Osteoblast (primary cell): ENCODE data around the gene DNER. TPM values are rescaled to one million over a fixed set of nuclear protein-coding genes. Genes with fewer than 3 reads are reported as not detected.
"Not testable (repeated sequence)": the region's sequence is repeated elsewhere in the genome, so short reads cannot be mapped to it uniquely, and the experiment has no call there.

ENCODE experiments used
- DNase-seq: peaks from one replicate; pipeline ENCODE4 v3.0.0; 2011; ENCODE audit warnings: low spot score, mixed read lengths; ENCODE audit not compliant: insufficient read length; ENCODE audit errors: missing footprints
- H2AFZ ChIP-seq: 2 replicates; pipeline ENCODE4 v1.6.0; 2011; ENCODE audit warnings: mild to moderate bottlenecking, low read length
- H3K27ac ChIP-seq: 2 replicates; pipeline ENCODE4 v1.5.1; 2011; ENCODE audit warnings: mild to moderate bottlenecking, low read depth, low read length, moderate library complexity
- H3K27me3 ChIP-seq: 2 replicates; pipeline ENCODE4 v1.6.0; 2012; ENCODE audit warnings: mild to moderate bottlenecking, control low read depth, inconsistent platforms, low read length, moderate library complexity; ENCODE audit not compliant: insufficient read depth
- H3K36me3 ChIP-seq: 2 replicates; pipeline ENCODE4 v1.5.1; 2011; ENCODE audit warnings: mild to moderate bottlenecking, low read length, control low read depth, moderate library complexity; ENCODE audit not compliant: insufficient read depth
- H3K4me1 ChIP-seq: 2 replicates; pipeline ENCODE4 v1.5.1; 2011; ENCODE audit warnings: mild to moderate bottlenecking, low read length, control low read depth, moderate library complexity; ENCODE audit not compliant: insufficient read depth
- H3K4me2 ChIP-seq: 2 replicates; pipeline ENCODE4 v1.6.0; 2011; ENCODE audit warnings: mild to moderate bottlenecking, low read length; ENCODE audit not compliant: insufficient read depth
- H3K4me3 ChIP-seq: fragments of 200-600 bp; sonication (generic); 3 replicates; pipeline ENCODE4 v1.5.1; 2012; ENCODE audit warnings: mild to moderate bottlenecking, low read length, inconsistent platforms; ENCODE audit not compliant: insufficient read depth
- H3K79me2 ChIP-seq: 2 replicates; pipeline ENCODE4 v1.6.0; 2012; ENCODE audit warnings: mild to moderate bottlenecking, low read length, control low read depth, inconsistent platforms; ENCODE audit not compliant: insufficient read depth
- H3K9me3 ChIP-seq: 2 replicates; pipeline ENCODE4 v1.5.1; 2011; ENCODE audit warnings: low read depth, low read length, control low read depth
- H4K20me1 ChIP-seq: 2 replicates; pipeline ENCODE4 v1.6.0; 2012; ENCODE audit warnings: mild to moderate bottlenecking, low read length, control low read depth; ENCODE audit not compliant: insufficient read depth
- CTCF ChIP-seq: IDR thresholded peaks from 2 replicates; pipeline ENCODE4 v1.5.1; 2011; ENCODE audit warnings: mild to moderate bottlenecking, low read depth, low read length, moderate library complexity; ENCODE audit errors: extremely low read depth
- total RNA-seq: library from RNA; depleted of rRNA; stranded (reverse); fragments of >200 nt; gene quantifications from 2 replicates; pipeline ENCODE4 v1.2.3, GENCODE V29; 2012

Gene DNER
- total RNA-seq, 1 donor: 0.36 TPM

GRCh38 chr2:229749779-229750178 is 35.4 kb upstream of the DNER start:
- no peaks in the 10 kb centered on the region for H4K20me1 ChIP-seq
- H3K79me2 ChIP-seq: no peaks in the 10 kb centered on the region
- H3K9me3 ChIP-seq: no peaks in the 10 kb centered on the region
- no peak overlapping the region for H2AFZ ChIP-seq
- DNase-seq: no peak
- no peak overlapping the region for H3K4me2 ChIP-seq
- no peak for TF ChIP-seq CTCF
- no peaks in the 10 kb centered on the region for H3K27me3 ChIP-seq
- H3K36me3 ChIP-seq: no peaks in the 10 kb centered on the region
- no peaks in the 10 kb centered on the region for H3K4me1 ChIP-seq
- H3K4me3 ChIP-seq: no peak overlapping the region
- no peak overlapping the region for H3K27ac ChIP-seq

GRCh38 chr2:229748950-229749349 is 34.6 kb upstream of the DNER start:
- no peaks in the 10 kb centered on the region for H3K27me3 ChIP-seq
- no peaks in the 10 kb centered on the region for H3K4me1 ChIP-seq
- H3K27ac ChIP-seq: no peak overlapping the region
- H3K79me2 ChIP-seq: no peaks in the 10 kb centered on the region
- DNase-seq: no peak
- H3K36me3 ChIP-seq: no peaks in the 10 kb centered on the region
- no peaks in the 10 kb centered on the region for H3K9me3 ChIP-seq
- no peak overlapping the region for H2AFZ ChIP-seq
- no peak overlapping the region for H3K4me3 ChIP-seq
- no peaks in the 10 kb centered on the region for H4K20me1 ChIP-seq
- no peak for TF ChIP-seq CTCF
- H3K4me2 ChIP-seq: no peak overlapping the region

GRCh38 chr2:229742691-229743090 is 28.3 kb upstream of the DNER start:
- not testable (repeated sequence) for H3K27me3 ChIP-seq, H3K4me1 ChIP-seq, H3K9me3 ChIP-seq, H3K27ac ChIP-seq, H3K36me3 ChIP-seq, DNase-seq, H4K20me1 ChIP-seq, H3K79me2 ChIP-seq, H3K4me2 ChIP-seq, H3K4me3 ChIP-seq, H2AFZ ChIP-seq

GRCh38 chr2:229740279-229740678 is 25.9 kb upstream of the DNER start:
- no peak overlapping the region for H2AFZ ChIP-seq
- no peaks in the 10 kb centered on the region for H3K4me1 ChIP-seq
- peak; percentile 41 for DNase-seq
- H3K79me2 ChIP-seq: no peaks in the 10 kb centered on the region
- H3K27me3 ChIP-seq: no peaks in the 10 kb centered on the region
- no peaks in the 10 kb centered on the region for H3K36me3 ChIP-seq
- H3K4me2 ChIP-seq: no peak overlapping the region
- peaks cover 2% of the 10 kb centered on the region for H3K9me3 ChIP-seq
- H4K20me1 ChIP-seq: no peaks in the 10 kb centered on the region
- no peak overlapping the region for H3K27ac ChIP-seq
- no peak overlapping the region for H3K4me3 ChIP-seq
- no peak for TF ChIP-seq CTCF
